Body of pancreas (tissue), 4 donors: Measurements from ENCODE around the gene CDKAL1. TPM values are rescaled to one million over a fixed set of nuclear protein-coding genes. Genes with fewer than 3 reads are reported as not detected.

Experiments
- ATAC-seq: fragments of 150-250 bp; one replicate; pipeline ENCODE4 v1.9.1; 2016
- DNase-seq, 4 donors: peaks; one replicate each; pipeline ENCODE4 v3.0.0-alpha.2; 2019
- H3K27ac ChIP-seq, 4 donors: fragments of 200-600 bp; sonication (generic); 1 replicate in 3 of 4; 2 replicates in 1 of 4; pipeline versions ENCODE4 v1.5.1 to v1.6.1; 2016 to 2019; ENCODE audit warnings: mild to moderate bottlenecking in 1 of 4, mixed read lengths in 1 of 4, moderate library complexity in 1 of 4
- H3K27me3 ChIP-seq, 2 donors: fragments of 200-600 bp; sonication (generic); one replicate each; pipeline ENCODE4 v1.6.0; 2016; ENCODE audit warnings: mild to moderate bottlenecking in 1 of 2
- H3K36me3 ChIP-seq, 2 donors: fragments of 200-600 bp; sonication (generic); replicated peaks in 1 of 2; 2 replicates each; pipeline ENCODE4 v1.5.1; 2016; ENCODE audit warnings: low read depth in 2 of 2; ENCODE audit not compliant: insufficient read depth in 1 of 2
- H3K4me1 ChIP-seq: fragments of 200-600 bp; sonication (generic); one replicate; pipeline ENCODE4 v1.6.0; 2016
- H3K4me3 ChIP-seq, 2 donors: fragments of 200-600 bp; sonication (generic); 1 replicate in 1 of 2; 2 replicates in 1 of 2; pipeline ENCODE4 v1.5.1; 2016 to 2019
- H3K9me3 ChIP-seq, 3 donors: fragments of 200-600 bp; sonication (generic); 1 replicate in 2 of 3; 2 replicates in 1 of 3; pipeline ENCODE4 v1.5.1; 2016
- POLR2A ChIP-seq, 3 donors: fragments of 450-650 bp; IDR thresholded peaks; one replicate each; pipeline ENCODE4 v1.6.1; 2016; ENCODE audit warnings: antibody characterized with exemption in 3 of 3, mild to moderate bottlenecking in 2 of 3
- WGBS, 2 donors: methylation state at CpG; one replicate each; pipeline ENCODE4 v1.1.5; 2017; 5-methylcytosine and 5-hydroxymethylcytosine counted together
- intact Hi-C: fragments of 100-400 bp; cut with DNase I; formaldehyde crosslinking; loops from one replicate; pipeline ENCODE4 v1.15.1; 2023
- total RNA-seq, 2 donors: library from RNA; depleted of rRNA; stranded (reverse); fragments of >200 nt; gene quantifications; one replicate each; pipeline ENCODE4 v1.1.0, GENCODE V29; 2016
- TF ChIP-seq, protein P1 (sequence below), 7 experiments: fragments of 450-650 bp in 4 of 7; fragments of 200-600 bp in 3 of 7; sonication (generic) in 3 of 7; IDR thresholded peaks; one replicate each; pipeline ENCODE4 v1.5.1; 2016 to 2019; ENCODE audit warnings: antibody characterized with exemption in 7 of 7

The CDKAL1 gene
- total RNA-seq, 2 donors from 2014 or later, result 16.3 to 18.1 TPM

- Histone ChIP-seq H3K36me3 (no peaks in the 10 kb centered on the region), H3K27ac (no peak overlapping the region), H3K9me3 (no peaks in the 10 kb centered on the region), H3K4me1 (no peaks in the 10 kb centered on the region), H3K27me3 (no peaks in the 10 kb centered on the region), H3K4me3 (no peak overlapping the region)
- intact Hi-C loops, result no loop called here
- ATAC-seq, result no peak
- DNase-seq, result no peak
- no peak for TF ChIP-seq POLR2A (IDR thresholded peaks at IDR 0.05)
- TF ChIP-seq, protein P1, sequence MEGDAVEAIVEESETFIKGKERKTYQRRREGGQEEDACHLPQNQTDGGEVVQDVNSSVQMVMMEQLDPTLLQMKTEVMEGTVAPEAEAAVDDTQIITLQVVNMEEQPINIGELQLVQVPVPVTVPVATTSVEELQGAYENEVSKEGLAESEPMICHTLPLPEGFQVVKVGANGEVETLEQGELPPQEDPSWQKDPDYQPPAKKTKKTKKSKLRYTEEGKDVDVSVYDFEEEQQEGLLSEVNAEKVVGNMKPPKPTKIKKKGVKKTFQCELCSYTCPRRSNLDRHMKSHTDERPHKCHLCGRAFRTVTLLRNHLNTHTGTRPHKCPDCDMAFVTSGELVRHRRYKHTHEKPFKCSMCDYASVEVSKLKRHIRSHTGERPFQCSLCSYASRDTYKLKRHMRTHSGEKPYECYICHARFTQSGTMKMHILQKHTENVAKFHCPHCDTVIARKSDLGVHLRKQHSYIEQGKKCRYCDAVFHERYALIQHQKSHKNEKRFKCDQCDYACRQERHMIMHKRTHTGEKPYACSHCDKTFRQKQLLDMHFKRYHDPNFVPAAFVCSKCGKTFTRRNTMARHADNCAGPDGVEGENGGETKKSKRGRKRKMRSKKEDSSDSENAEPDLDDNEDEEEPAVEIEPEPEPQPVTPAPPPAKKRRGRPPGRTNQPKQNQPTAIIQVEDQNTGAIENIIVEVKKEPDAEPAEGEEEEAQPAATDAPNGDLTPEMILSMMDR (IDR thresholded peaks at IDR 0.05), result no peak
- WGBS, 2 donors, result 68 to 78% methylated on average over 10 of the region's 10 CpGs
Measured at GRCh38 chr6:21264288-21265033, 730.2 kb downstream of the CDKAL1 start.

DNA sequence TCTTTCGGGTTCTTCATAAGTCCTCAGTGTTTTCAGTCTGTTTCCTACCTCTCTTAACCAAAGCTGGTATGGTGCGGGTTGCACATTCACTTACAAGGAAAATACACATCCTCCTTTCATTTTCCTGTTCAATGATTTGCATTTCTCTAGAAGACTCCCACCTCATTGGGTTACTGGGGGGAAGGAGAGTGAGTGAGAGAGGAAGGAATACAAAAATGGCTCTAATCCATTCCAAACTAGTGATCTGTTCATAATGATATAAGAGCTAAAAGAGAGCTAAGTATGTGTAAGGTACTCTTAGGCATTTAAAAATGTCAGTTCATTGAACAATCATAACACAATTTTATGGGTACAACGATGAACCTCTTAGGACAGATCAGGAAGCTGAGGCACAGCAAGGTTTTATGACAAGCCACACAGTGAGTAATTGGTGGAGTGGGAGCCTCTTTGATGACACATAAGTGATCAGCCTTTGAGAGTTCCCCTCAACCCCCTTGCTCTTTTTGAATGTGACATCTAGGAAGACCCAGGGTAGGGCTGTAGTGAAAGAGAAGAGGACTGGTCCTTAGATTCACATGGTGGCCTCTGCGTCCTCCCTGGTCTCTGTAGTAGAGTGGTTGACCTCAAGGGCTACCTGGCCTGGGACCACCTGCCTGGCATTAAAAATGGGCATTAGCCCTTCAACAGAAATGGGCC, 730.9 kb downstream of the CDKAL1 start:
- no peaks in the 10 kb centered on the region for H3K27me3 ChIP-seq
- WGBS, 2 donors, result 79 to 86% methylated on average over 4 of the region's 4 CpGs
- no peak overlapping the region for H3K4me3 ChIP-seq
- H3K9me3 ChIP-seq, result no peaks in the 10 kb centered on the region
- DNase-seq, result no peak
- intact Hi-C loops, result no loop called here
- no peak overlapping the region for H3K27ac ChIP-seq
- no peak for ATAC-seq
- H3K36me3 ChIP-seq, result no peaks in the 10 kb centered on the region
- H3K4me1 ChIP-seq, result no peaks in the 10 kb centered on the region
- TF ChIP-seq, protein P1 (IDR thresholded peaks at IDR 0.05), result no peak
- TF ChIP-seq POLR2A (IDR thresholded peaks at IDR 0.05), result no peak

GRCh38 chr6:21265730-21266044, 731.4 kb downstream of the CDKAL1 start:
- Histone ChIP-seq H3K27me3 (no peaks in the 10 kb centered on the region), H3K4me1 (no peaks in the 10 kb centered on the region), H3K27ac (no peak overlapping the region), H3K4me3 (no peak overlapping the region), H3K36me3 (no peaks in the 10 kb centered on the region), H3K9me3 (no peaks in the 10 kb centered on the region)
- ATAC-seq (no peak), DNase-seq (no peak)
- 65 to 80% methylated on average over 2 of the region's 2 CpGs for WGBS, 2 donors
- no peak for TF ChIP-seq POLR2A (IDR thresholded peaks at IDR 0.05)
- TF ChIP-seq, protein P1 (IDR thresholded peaks at IDR 0.05), result no peak
- intact Hi-C loops, result no loop called here

DNA sequence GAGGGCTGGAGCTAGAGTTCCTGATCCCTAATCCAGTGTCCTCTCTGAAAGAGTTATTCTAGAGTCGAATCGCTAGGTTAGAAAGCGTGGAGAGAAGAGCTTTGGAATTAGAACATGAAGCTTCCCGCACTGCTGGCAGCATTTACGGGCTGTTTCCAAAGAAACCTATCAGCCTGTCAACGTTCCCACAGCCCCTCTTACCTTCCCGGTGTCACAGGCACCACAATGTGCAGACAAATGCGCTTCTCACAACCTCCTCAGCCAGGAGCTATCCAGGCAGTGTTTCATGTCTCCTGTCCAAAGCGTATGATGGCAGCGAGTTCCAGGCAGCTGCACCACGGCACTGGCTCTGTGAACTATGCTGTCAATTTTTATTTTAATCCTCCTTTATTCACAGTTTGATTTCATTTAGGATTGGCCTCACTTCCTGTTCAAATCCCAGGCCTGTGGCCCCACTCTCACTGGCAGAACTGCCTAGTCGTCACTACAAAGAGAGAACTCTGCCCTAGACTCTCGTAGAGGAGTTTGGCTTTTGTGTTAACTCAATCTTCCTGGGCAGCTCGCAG, 736.5 kb downstream of the CDKAL1 start:
- intact Hi-C loops, result no loop called here
- no peak for ATAC-seq
- H3K9me3 ChIP-seq, result no peaks in the 10 kb centered on the region
- no peaks in the 10 kb centered on the region for H3K36me3 ChIP-seq
- no peaks in the 10 kb centered on the region for H3K4me1 ChIP-seq
- H3K27me3 ChIP-seq, result no peaks in the 10 kb centered on the region
- no peak for TF ChIP-seq POLR2A (IDR thresholded peaks at IDR 0.05)
- TF ChIP-seq, protein P1 (IDR thresholded peaks at IDR 0.05), result no peak
- no peak overlapping the region for H3K4me3 ChIP-seq
- DNase-seq, result no peak
- 85 to 87% methylated on average over 14 of the region's 14 CpGs for WGBS, 2 donors
- no peak overlapping the region for H3K27ac ChIP-seq
